Hepatocyte (in vitro differentiated cells): Measurements from ENCODE around the gene ITGB3. TPM values are rescaled to one million over a fixed set of nuclear protein-coding genes. Genes with fewer than 3 reads are reported as not detected.

Experiments used
- DNase-seq: peaks from one replicate; pipeline ENCODE4 v3.0.0-alpha.2; 2016; ENCODE audit warnings: low spot score
- H2AFZ ChIP-seq: fragments of 200-600 bp; sonication (generic); 2 replicates; pipeline ENCODE4 v1.6.0; 2016; ENCODE audit warnings: antibody characterized with exemption, mild to moderate bottlenecking
- H3K27ac ChIP-seq: fragments of 200-600 bp; sonication (generic); 2 replicates; pipeline ENCODE4 v1.5.1; 2016; ENCODE audit warnings: mild to moderate bottlenecking
- H3K27me3 ChIP-seq: fragments of 200-600 bp; sonication (generic); 2 replicates; pipeline ENCODE4 v1.6.1; 2016
- H3K36me3 ChIP-seq: fragments of 200-600 bp; sonication (generic); replicated peaks from 2 replicates; pipeline ENCODE4 v1.5.1; 2016; ENCODE audit warnings: low read depth; ENCODE audit not compliant: insufficient read depth
- H3K4me1 ChIP-seq: fragments of 200-600 bp; sonication (generic); 2 replicates; pipeline ENCODE4 v1.5.1; 2016; ENCODE audit warnings: mild to moderate bottlenecking, moderate library complexity; ENCODE audit not compliant: insufficient read depth
- H3K4me2 ChIP-seq: fragments of 200-600 bp; sonication (generic); 2 replicates; pipeline ENCODE4 v1.6.0; 2016
- H3K4me3 ChIP-seq: fragments of 200-600 bp; sonication (generic); 2 replicates; pipeline ENCODE4 v1.5.1; 2016; ENCODE audit warnings: mild to moderate bottlenecking
- H3K79me2 ChIP-seq: fragments of 200-600 bp; sonication (generic); 2 replicates; pipeline ENCODE4 v1.6.0; 2017; ENCODE audit warnings: mild to moderate bottlenecking
- H3K9me2 ChIP-seq: fragments of 200-600 bp; sonication (generic); replicated peaks from 2 replicates; pipeline ENCODE4 v1.6.0; 2017; ENCODE audit warnings: mild to moderate bottlenecking; ENCODE audit not compliant: insufficient read depth
- H3K9me3 ChIP-seq: fragments of 200-600 bp; sonication (generic); 2 replicates; pipeline ENCODE4 v1.5.1; 2016; ENCODE audit warnings: low read depth, mild to moderate bottlenecking
- H4K20me1 ChIP-seq: fragments of 200-600 bp; sonication (generic); 2 replicates; pipeline ENCODE4 v1.6.0; 2016; ENCODE audit warnings: mild to moderate bottlenecking; ENCODE audit not compliant: insufficient read depth, poor library complexity, severe bottlenecking
- EZH2 ChIP-seq: fragments of 200-600 bp; sonication (generic); IDR thresholded peaks from 2 replicates; pipeline ENCODE4 v1.6.1; 2016; ENCODE audit warnings: antibody characterized with exemption, mild to moderate bottlenecking, borderline replicate concordance
- EZH2phosphoT487 ChIP-seq: fragments of 200-600 bp; sonication (generic); IDR thresholded peaks from one replicate; pipeline ENCODE4 v1.6.1; 2018; ENCODE audit warnings: antibody characterized with exemption, mild to moderate bottlenecking, low read depth, moderate library complexity; ENCODE audit not compliant: unreplicated experiment, severe bottlenecking
- WGBS: methylation state at CpG from one replicate; pipeline ENCODE4 v1.1.6; 2016; ENCODE audit warnings: low lambda C conversion rate; ENCODE audit errors: missing lambda C conversion rate; 5-methylcytosine and 5-hydroxymethylcytosine counted together
- polyA plus RNA-seq: library from polyadenylated mRNA; unstranded; fragments of >200 nt; fragmentation: Nextera tagmentation; extraction: Ambion mirVana; gene quantifications from 2 replicates; pipeline ENCODE4 v1.2.1, GENCODE V29; 2016
- total RNA-seq: library from RNA; depleted of rRNA; stranded (reverse); fragments of >200 nt; gene quantifications from 2 replicates; pipeline ENCODE4 v1.2.3, GENCODE V29; 2014
- TF ChIP-seq, protein P1 (sequence below): fragments of 200-600 bp; sonication (generic); IDR thresholded peaks from 2 replicates; pipeline ENCODE4 v1.5.1; 2016; ENCODE audit warnings: antibody characterized with exemption, mild to moderate bottlenecking; ENCODE audit not compliant: poor library complexity

Gene ITGB3
- total and polyA plus RNA-seq, 2 experiments from 2014 or later: 0.66 to 1.4 TPM

DNA sequence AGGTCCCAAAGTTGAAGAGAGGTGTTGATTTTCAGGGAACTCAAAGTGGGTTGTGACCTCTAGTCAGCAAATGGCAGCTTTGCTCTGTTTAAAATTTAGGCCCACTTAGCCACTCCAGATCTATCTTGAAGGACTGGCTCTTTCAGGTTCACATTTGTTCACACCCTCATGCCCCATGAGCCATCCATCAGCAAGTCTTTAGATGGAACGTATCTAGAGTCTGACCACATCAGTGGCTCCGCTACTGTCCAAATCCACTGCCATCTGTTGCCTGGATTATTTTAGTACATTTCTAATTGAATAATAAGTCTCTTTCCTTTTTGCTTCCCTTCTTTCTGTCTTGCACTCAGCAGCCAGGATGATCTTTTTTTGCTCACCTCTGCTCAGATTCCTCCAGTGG is 10.5 kb downstream of the ITGB3 start:
- Histone ChIP-seq H3K9me2 (no peaks in the 10 kb centered on the region), H3K4me1 (peaks cover 8% of the 10 kb centered on the region), H3K27ac (no peak overlapping the region), H3K9me3 (no peaks in the 10 kb centered on the region), H2AFZ (no peak overlapping the region), H3K4me3 (no peak overlapping the region), H4K20me1 (no peaks in the 10 kb centered on the region), H3K79me2 (no peaks in the 10 kb centered on the region), H3K4me2 (no peak overlapping the region), H3K36me3 (no peaks in the 10 kb centered on the region), H3K27me3 (no peaks in the 10 kb centered on the region)
- 93% methylated on average over 2 of the region's 2 CpGs for WGBS
- TF ChIP-seq EZH2phosphoT487: no peak
- TF ChIP-seq, protein P1, sequence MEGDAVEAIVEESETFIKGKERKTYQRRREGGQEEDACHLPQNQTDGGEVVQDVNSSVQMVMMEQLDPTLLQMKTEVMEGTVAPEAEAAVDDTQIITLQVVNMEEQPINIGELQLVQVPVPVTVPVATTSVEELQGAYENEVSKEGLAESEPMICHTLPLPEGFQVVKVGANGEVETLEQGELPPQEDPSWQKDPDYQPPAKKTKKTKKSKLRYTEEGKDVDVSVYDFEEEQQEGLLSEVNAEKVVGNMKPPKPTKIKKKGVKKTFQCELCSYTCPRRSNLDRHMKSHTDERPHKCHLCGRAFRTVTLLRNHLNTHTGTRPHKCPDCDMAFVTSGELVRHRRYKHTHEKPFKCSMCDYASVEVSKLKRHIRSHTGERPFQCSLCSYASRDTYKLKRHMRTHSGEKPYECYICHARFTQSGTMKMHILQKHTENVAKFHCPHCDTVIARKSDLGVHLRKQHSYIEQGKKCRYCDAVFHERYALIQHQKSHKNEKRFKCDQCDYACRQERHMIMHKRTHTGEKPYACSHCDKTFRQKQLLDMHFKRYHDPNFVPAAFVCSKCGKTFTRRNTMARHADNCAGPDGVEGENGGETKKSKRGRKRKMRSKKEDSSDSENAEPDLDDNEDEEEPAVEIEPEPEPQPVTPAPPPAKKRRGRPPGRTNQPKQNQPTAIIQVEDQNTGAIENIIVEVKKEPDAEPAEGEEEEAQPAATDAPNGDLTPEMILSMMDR: no peak
- no peak for TF ChIP-seq EZH2
- no peak for DNase-seq

DNA sequence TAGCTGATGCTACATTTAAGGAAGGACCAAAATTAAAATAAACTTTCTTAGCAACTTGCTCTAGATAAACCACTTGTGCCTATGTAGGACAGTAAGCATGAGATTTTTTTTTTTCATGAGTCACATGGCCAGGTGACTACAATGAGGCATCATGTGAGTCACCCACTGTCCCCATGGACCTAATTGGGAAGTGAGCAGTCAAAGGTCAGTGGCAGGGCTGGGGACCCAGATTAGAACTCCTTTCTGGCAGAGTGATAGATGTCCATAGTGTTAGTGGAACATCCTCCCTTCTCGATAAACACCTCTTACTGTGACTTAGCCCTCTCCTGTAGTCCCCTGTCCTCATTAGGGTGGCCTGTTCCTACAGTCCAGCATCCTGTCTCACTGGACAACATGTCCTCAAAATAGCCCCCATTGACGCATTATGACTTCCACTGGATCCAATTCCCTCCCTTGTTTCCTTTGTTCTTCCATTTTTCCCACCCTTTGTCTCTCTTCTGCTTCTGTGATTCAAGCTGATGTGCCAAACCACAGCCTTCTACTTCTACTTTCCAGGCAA is 12.4 kb downstream of the ITGB3 start:
- Histone ChIP-seq H3K9me2 (no peaks in the 10 kb centered on the region), H3K4me1 (peaks cover 8% of the 10 kb centered on the region), H3K4me3 (no peak overlapping the region), H3K79me2 (no peaks in the 10 kb centered on the region), H3K27ac (no peak overlapping the region), H3K9me3 (no peaks in the 10 kb centered on the region), H3K27me3 (no peaks in the 10 kb centered on the region), H3K4me2 (no peak overlapping the region), H2AFZ (no peak overlapping the region), H4K20me1 (no peaks in the 10 kb centered on the region), H3K36me3 (no peaks in the 10 kb centered on the region)
- DNase-seq: peak; percentile 40
- WGBS: 97% methylated on average over 2 of the region's 2 CpGs
- TF ChIP-seq EZH2 (no peak), EZH2phosphoT487 (no peak)
- TF ChIP-seq, protein P1: no peak

GRCh38 chr17:47266782-47267181 is 13.2 kb downstream of the ITGB3 start:
- 90% methylated on average over 6 of the region's 6 CpGs for WGBS
- H3K27me3 ChIP-seq: no peaks in the 10 kb centered on the region
- H3K9me3 ChIP-seq: no peaks in the 10 kb centered on the region
- no peaks in the 10 kb centered on the region for H3K9me2 ChIP-seq
- no peak overlapping the region for H2AFZ ChIP-seq
- no peak overlapping the region for H3K4me2 ChIP-seq
- H3K27ac ChIP-seq: peak overlapping the region; percentile 15
- no peaks in the 10 kb centered on the region for H3K79me2 ChIP-seq
- peaks cover 8% of the 10 kb centered on the region for H3K4me1 ChIP-seq
- no peaks in the 10 kb centered on the region for H4K20me1 ChIP-seq
- no peak for DNase-seq
- H3K4me3 ChIP-seq: no peak overlapping the region
- TF ChIP-seq EZH2: no peak
- no peak for TF ChIP-seq EZH2phosphoT487
- TF ChIP-seq, protein P1: no peak
- H3K36me3 ChIP-seq: no peaks in the 10 kb centered on the region
